CD4-positive, alpha-beta T cell (primary cell): Measurements from ENCODE around the gene COX7A2L. TPM values are rescaled to one million over a fixed set of nuclear protein-coding genes. Genes with fewer than 3 reads are reported as not detected.
"Not testable (repeated sequence)": the region's sequence is repeated elsewhere in the genome, so short reads cannot be mapped to it uniquely, and the experiment has no call there.

Experiments
- ATAC-seq: fragments of 200-7000 bp; cut with Tn5 transposase; one replicate; pipeline ENCODE4 v1.10.0; 2022; ENCODE audit warnings: mild to moderate bottlenecking; ENCODE audit not compliant: poor library complexity
- CTCF ChIA-PET: fragments of 350-600 bp; sonication (Branson Sonifier 250); formaldehyde crosslinking; loops from one replicate; lab custom pipeline; 2021; ENCODE audit warnings: antibody characterized with exemption, inconsistent platforms; lab: Charles Lee
- POLR2A ChIA-PET: fragments of 350-600 bp; sonication (Branson Sonifier 250); formaldehyde crosslinking; loops from one replicate; lab custom pipeline; 2021; ENCODE audit warnings: antibody characterized with exemption, inconsistent platforms; lab: Charles Lee
- DNase-seq, 14 experiments: peaks; one replicate each; pipeline ENCODE4 v3.0.0-alpha.2; 2013 to 2020; ENCODE audit warnings: mixed read lengths in 2 of 14
- H3K27ac ChIP-seq, 2 donors: one replicate each; pipeline versions ENCODE4 v1.5.1 to v1.7.0; 2013; ENCODE audit warnings: low read length in 2 of 2, low read depth in 1 of 2, mild to moderate bottlenecking in 1 of 2
- H3K27me3 ChIP-seq, 2 experiments: 1 replicate in 1 of 2; 2 replicates in 1 of 2; pipeline versions ENCODE4 v1.6.1 to v1.7.0; 2013; ENCODE audit warnings: low read length in 2 of 2, control low read depth in 1 of 2, mild to moderate bottlenecking in 1 of 2, moderate library complexity in 1 of 2; ENCODE audit not compliant: insufficient read depth in 2 of 2, control insufficient read depth in 1 of 2
- H3K36me3 ChIP-seq: one replicate; pipeline ENCODE4 v1.6.1; 2013; ENCODE audit warnings: low read length, control low read depth; ENCODE audit not compliant: insufficient read depth
- H3K4me1 ChIP-seq: one replicate; pipeline ENCODE4 v1.6.1; 2013; ENCODE audit warnings: low read length, control low read depth; ENCODE audit not compliant: insufficient read depth
- H3K4me3 ChIP-seq: one replicate; pipeline ENCODE4 v1.5.1; 2013; ENCODE audit warnings: mild to moderate bottlenecking, low read length, moderate library complexity
- H3K9me3 ChIP-seq, 2 experiments: 1 replicate in 1 of 2; 2 replicates in 1 of 2; pipeline versions ENCODE4 v1.6.1 to v1.7.0; 2013; ENCODE audit warnings: low read length in 2 of 2, mild to moderate bottlenecking in 2 of 2, control low read depth in 1 of 2, moderate library complexity in 1 of 2; ENCODE audit not compliant: control insufficient read depth in 1 of 2, insufficient read depth in 1 of 2
- H3K27ac Mint-ChIP-seq: one replicate; pipeline ENCODE4 v1.8.0; 2020; ENCODE audit warnings: mixed read lengths
- H3K27me3 Mint-ChIP-seq: one replicate; pipeline ENCODE4 v1.8.0; 2021; ENCODE audit warnings: mixed read lengths
- H3K36me3 Mint-ChIP-seq: one replicate; pipeline ENCODE4 v1.8.0; 2021; ENCODE audit warnings: low read depth, mixed read lengths
- H3K4me1 Mint-ChIP-seq: one replicate; pipeline ENCODE4 v1.8.0; 2021; ENCODE audit warnings: low read depth, mixed read lengths
- H3K4me3 Mint-ChIP-seq: one replicate; pipeline ENCODE4 v1.8.0; 2020; ENCODE audit warnings: mild to moderate bottlenecking, mixed read lengths
- H3K9me3 Mint-ChIP-seq: one replicate; pipeline ENCODE4 v1.8.0; 2020; ENCODE audit warnings: mixed read lengths
- intact Hi-C, 2 experiments: fragments of 100-400 bp; cut with DNase I in 1 of 2; cut with micrococcal nuclease in 1 of 2; formaldehyde crosslinking; loops; one replicate each; pipeline versions ENCODE4 v1.15.1 to v1.9.0; 2023 to 2025; cut with DNase I, micrococcal nuclease
- total RNA-seq, 174 experiments: library from RNA in 2 of 174; stranded (reverse) in 2 of 174; gene quantifications; one replicate each; pipeline ENCODE4 v1.2.3 and lab custom pipeline; 2021 to 2026
- TF ChIP-seq, protein P1 (sequence below): fragments of 200-600 bp; IDR thresholded peaks from one replicate; pipeline ENCODE4 v1.8.0; 2022; ENCODE audit warnings: antibody characterized with exemption, mild to moderate bottlenecking

The COX7A2L gene
- total RNA-seq, 2 experiments from 2014 or later: 51.3 to 57.3 TPM

DNA sequence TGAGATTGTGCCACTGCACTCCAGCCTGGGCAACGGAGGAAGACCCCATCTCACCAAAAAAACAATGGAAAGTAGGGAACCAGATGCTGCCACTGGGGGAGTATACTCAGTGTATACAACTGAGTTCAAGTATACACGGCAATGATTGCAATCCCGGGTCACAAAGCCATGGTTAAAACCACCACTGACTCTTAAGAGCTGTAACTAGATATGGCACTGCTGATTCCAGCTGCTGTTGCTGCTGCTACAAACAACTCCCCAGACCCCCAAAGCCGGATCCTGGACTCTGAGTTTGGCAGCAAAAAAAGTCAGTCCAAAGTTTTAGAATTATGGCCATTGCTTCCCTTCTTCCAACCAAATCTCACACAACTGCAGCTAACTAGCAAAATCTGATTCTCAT, 43.7 kb upstream of the COX7A2L start:
- no peaks in the 10 kb centered on the region for H3K4me1 ChIP-seq
- no peak overlapping the region for H3K27ac ChIP-seq
- H3K27me3 ChIP-seq: no peaks in the 10 kb centered on the region
- no peak overlapping the region for H3K4me3 Mint-ChIP-seq
- CTCF ChIA-PET: no interaction called here
- no peak overlapping the region for H3K27ac Mint-ChIP-seq
- no peaks in the 10 kb centered on the region for H3K36me3 ChIP-seq
- peaks cover 0 to 11% of the 10 kb centered on the region in 2 experiments for H3K9me3 ChIP-seq
- H3K9me3 Mint-ChIP-seq: no peaks in the 10 kb centered on the region
- no peak for DNase-seq
- intact Hi-C loops: no loop called here
- no peak for ATAC-seq
- POLR2A ChIA-PET: no interaction called here
- no peaks in the 10 kb centered on the region for H3K27me3 Mint-ChIP-seq
- no peak overlapping the region for H3K4me3 ChIP-seq
- no peaks in the 10 kb centered on the region for H3K36me3 Mint-ChIP-seq
- H3K4me1 Mint-ChIP-seq: no peaks in the 10 kb centered on the region
- TF ChIP-seq, protein P1, sequence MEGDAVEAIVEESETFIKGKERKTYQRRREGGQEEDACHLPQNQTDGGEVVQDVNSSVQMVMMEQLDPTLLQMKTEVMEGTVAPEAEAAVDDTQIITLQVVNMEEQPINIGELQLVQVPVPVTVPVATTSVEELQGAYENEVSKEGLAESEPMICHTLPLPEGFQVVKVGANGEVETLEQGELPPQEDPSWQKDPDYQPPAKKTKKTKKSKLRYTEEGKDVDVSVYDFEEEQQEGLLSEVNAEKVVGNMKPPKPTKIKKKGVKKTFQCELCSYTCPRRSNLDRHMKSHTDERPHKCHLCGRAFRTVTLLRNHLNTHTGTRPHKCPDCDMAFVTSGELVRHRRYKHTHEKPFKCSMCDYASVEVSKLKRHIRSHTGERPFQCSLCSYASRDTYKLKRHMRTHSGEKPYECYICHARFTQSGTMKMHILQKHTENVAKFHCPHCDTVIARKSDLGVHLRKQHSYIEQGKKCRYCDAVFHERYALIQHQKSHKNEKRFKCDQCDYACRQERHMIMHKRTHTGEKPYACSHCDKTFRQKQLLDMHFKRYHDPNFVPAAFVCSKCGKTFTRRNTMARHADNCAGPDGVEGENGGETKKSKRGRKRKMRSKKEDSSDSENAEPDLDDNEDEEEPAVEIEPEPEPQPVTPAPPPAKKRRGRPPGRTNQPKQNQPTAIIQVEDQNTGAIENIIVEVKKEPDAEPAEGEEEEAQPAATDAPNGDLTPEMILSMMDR: no peak

DNA sequence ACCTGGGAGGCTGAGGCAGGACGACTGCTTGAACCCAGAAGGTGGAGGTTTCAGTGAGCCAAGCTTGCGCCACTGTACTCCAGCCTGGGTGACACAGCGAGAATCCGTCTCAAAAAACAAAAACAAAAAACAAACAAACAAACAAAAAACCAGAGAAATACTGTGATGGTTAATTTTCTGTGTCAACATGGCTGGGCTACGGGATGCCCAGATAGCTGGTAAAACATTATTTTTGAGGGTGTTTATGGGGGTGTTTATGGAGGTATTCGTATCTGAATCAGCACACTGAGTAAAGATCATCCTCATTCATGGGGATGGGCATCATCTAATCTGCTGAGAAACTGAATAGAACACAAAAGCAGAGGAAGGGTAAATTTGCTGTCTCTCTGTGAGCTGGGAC, 40.8 kb upstream of the COX7A2L start:
- no peaks in the 10 kb centered on the region for H3K36me3 ChIP-seq
- ChIA-PET CTCF (interaction anchor here (1.0 kb wide), 1 partner anchor 13 kb away, joined by 3 read pairs; no protein-coding TSS in a partner anchor), POLR2A (no interaction called here)
- H3K4me3 ChIP-seq: no peak overlapping the region
- ATAC-seq (no peak), DNase-seq (no peak)
- H3K4me3 Mint-ChIP-seq: no peak overlapping the region
- intact Hi-C loops: no loop called here
- no peaks in the 10 kb centered on the region for H3K27me3 Mint-ChIP-seq
- TF ChIP-seq, protein P1: no peak
- H3K27me3 ChIP-seq: no peaks in the 10 kb centered on the region
- no peaks in the 10 kb centered on the region for H3K4me1 ChIP-seq
- no peaks in the 10 kb centered on the region for H3K4me1 Mint-ChIP-seq
- no peak overlapping the region for H3K27ac ChIP-seq
- H3K9me3 ChIP-seq: no peaks in the 10 kb centered on the region
- H3K27ac Mint-ChIP-seq: no peak overlapping the region
- H3K36me3 Mint-ChIP-seq: no peaks in the 10 kb centered on the region
- H3K9me3 Mint-ChIP-seq: no peaks in the 10 kb centered on the region

DNA sequence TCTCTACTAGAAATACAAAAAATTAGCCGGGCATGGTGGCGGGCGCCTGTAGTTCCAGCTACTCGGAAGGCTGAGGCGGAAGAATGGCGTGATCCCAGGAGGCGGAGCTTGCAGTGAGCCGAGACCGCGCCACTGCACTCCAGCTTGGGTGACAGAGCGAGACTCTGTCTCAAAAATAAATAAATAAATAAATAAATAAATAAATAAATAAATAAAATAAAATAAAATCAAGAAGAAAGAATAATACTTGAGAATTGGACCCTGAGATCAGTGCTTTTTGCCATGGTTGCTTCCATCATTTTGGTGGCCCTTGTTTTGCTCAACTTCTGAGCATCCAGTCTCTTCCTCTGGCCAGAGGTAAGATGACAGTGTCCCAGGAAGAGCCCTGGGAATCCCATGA, 37.0 kb upstream of the COX7A2L start:
- H3K36me3 ChIP-seq, ATAC-seq, H3K27me3 Mint-ChIP-seq, intact Hi-C loops, DNase-seq, H3K27ac Mint-ChIP-seq, H3K4me3 ChIP-seq, CTCF ChIA-PET, H3K9me3 ChIP-seq, H3K27me3 ChIP-seq, H3K4me3 Mint-ChIP-seq, H3K9me3 Mint-ChIP-seq, H3K36me3 Mint-ChIP-seq, POLR2A ChIA-PET, H3K4me1 ChIP-seq, H3K4me1 Mint-ChIP-seq, H3K27ac ChIP-seq: not testable (repeated sequence)

DNA sequence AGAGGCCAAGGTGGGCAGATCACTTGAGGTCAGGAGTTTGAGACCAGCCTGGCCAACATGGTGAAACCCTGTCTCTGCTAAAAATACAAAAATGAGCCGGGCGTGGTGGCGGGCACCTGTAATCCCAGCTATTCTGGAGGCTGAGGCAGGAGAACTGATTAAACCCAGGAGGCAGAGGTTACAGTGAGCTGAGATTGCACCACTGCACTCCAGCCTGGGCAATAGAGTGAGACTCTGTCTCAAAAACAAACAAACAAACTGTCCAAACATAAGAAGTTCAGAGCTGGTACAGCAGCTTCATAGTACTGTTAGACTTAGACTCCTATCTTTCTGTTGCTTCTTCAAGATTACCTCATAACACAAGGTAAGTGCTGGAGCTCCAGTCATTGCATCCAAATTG, 32.3 kb upstream of the COX7A2L start:
- H3K36me3 ChIP-seq, DNase-seq, H3K9me3 Mint-ChIP-seq, ATAC-seq, H3K27me3 Mint-ChIP-seq, H3K4me1 Mint-ChIP-seq, H3K4me3 Mint-ChIP-seq, H3K27ac ChIP-seq, H3K27me3 ChIP-seq, H3K4me1 ChIP-seq, intact Hi-C loops, H3K27ac Mint-ChIP-seq, CTCF ChIA-PET, H3K36me3 Mint-ChIP-seq, H3K4me3 ChIP-seq, H3K9me3 ChIP-seq: not testable (repeated sequence)
- POLR2A ChIA-PET: interaction anchor here (0.6 kb wide), 1 partner anchor 427 kb away, joined by 3 read pairs; no protein-coding TSS in a partner anchor
